T-cell (primary cell): ENCODE results near the gene EVC. TPM values are rescaled to one million over a fixed set of nuclear protein-coding genes. Genes with fewer than 3 reads are reported as not detected.

Source experiments
- ATAC-seq, 4 experiments: fragments of 200-7000 bp in 3 of 4; fragments of 150-1000 bp in 1 of 4; cut with Tn5 transposase; replicated peaks in 1 of 4; 1 replicate in 3 of 4; 2 replicates in 1 of 4; pipeline ENCODE4 v1.10.0; 2021; ENCODE audit warnings: moderate library complexity in 3 of 4, mild to moderate bottlenecking in 2 of 4, moderate number of reproducible peaks in 1 of 4
- CTCF ChIA-PET, 2 donors: fragments of 300-600 bp; sonication (Branson Sonifier 250); formaldehyde crosslinking; loops; one replicate each; lab custom pipeline; 2022; ENCODE audit warnings: antibody characterized with exemption in 2 of 2; lab: Charles Lee
- POLR2A ChIA-PET, 2 donors: fragments of 300-600 bp; sonication (Branson Sonifier 250); formaldehyde crosslinking; loops; one replicate each; lab custom pipeline; 2022; ENCODE audit warnings: antibody characterized with exemption in 2 of 2; lab: Charles Lee
- DNase-seq, 35 experiments: peaks; one replicate each; pipeline versions ENCODE4 v3.0.0 to v3.0.0-alpha.2; 2013 to 2023
- H3K27ac ChIP-seq: one replicate; pipeline ENCODE4 v1.5.1; 2013; ENCODE audit warnings: low read length
- H3K27me3 ChIP-seq, 2 experiments: replicated peaks in 1 of 2; 1 replicate in 1 of 2; 2 replicates in 1 of 2; pipeline versions ENCODE4 v1.6.1 to v1.7.0; 2013; ENCODE audit warnings: low read length in 1 of 2, mixed read lengths in 1 of 2; ENCODE audit not compliant: control insufficient read depth in 2 of 2, insufficient read depth in 2 of 2; ENCODE audit errors: extremely low read depth in 1 of 2
- H3K36me3 ChIP-seq, 2 donors: 1 replicate in 1 of 2; 2 replicates in 1 of 2; pipeline versions ENCODE4 v1.6.1 to v1.7.0; 2013; ENCODE audit warnings: low read length in 1 of 2; ENCODE audit not compliant: control insufficient read depth in 2 of 2, insufficient read depth in 1 of 2; ENCODE audit errors: extremely low read depth in 1 of 2
- H3K4me1 ChIP-seq, 2 experiments: 1 replicate in 1 of 2; 2 replicates in 1 of 2; pipeline versions ENCODE4 v1.6.1 to v1.7.0; 2013; ENCODE audit warnings: low read length in 2 of 2, mixed read lengths in 1 of 2; ENCODE audit not compliant: insufficient read depth in 2 of 2, control insufficient read depth in 1 of 2; ENCODE audit errors: extremely low read depth in 1 of 2
- H3K4me3 ChIP-seq, 2 donors: 1 replicate in 1 of 2; 2 replicates in 1 of 2; pipeline versions ENCODE4 v1.5.1 to v1.7.0; 2013; ENCODE audit warnings: mild to moderate bottlenecking in 2 of 2, low read length in 1 of 2, moderate library complexity in 1 of 2; ENCODE audit not compliant: control insufficient read depth in 1 of 2; ENCODE audit errors: extremely low read depth in 1 of 2
- H3K9me3 ChIP-seq: 2 replicates; pipeline ENCODE4 v1.7.0; 2013
- H3K27ac Mint-ChIP-seq, 2 donors: one replicate each; pipeline ENCODE4 v1.8.0; 2020 to 2021; ENCODE audit warnings: mild to moderate bottlenecking in 2 of 2, mixed read lengths in 2 of 2
- H3K27me3 Mint-ChIP-seq, 2 donors: one replicate each; pipeline ENCODE4 v1.8.0; 2021 to 2022; ENCODE audit warnings: mixed read lengths in 2 of 2
- H3K36me3 Mint-ChIP-seq: one replicate; pipeline ENCODE4 v1.8.0; 2021; ENCODE audit warnings: mixed read lengths
- H3K4me1 Mint-ChIP-seq, 3 donors: one replicate each; pipeline ENCODE4 v1.8.0; 2020 to 2022; ENCODE audit warnings: mixed read lengths in 3 of 3, mild to moderate bottlenecking in 1 of 3
- H3K4me3 Mint-ChIP-seq, 3 donors: one replicate each; pipeline ENCODE4 v1.8.0; 2020 to 2022; ENCODE audit warnings: mild to moderate bottlenecking in 3 of 3, mixed read lengths in 3 of 3, moderate library complexity in 3 of 3
- H3K9me3 Mint-ChIP-seq, 3 donors: one replicate each; pipeline ENCODE4 v1.8.0; 2020 to 2022; ENCODE audit warnings: mixed read lengths in 3 of 3
- WGBS: methylation state at CpG from one replicate; pipeline ENCODE4 v1.1.5; 2013; ENCODE audit warnings: missing lambda C conversion rate; ENCODE audit not compliant: insufficient coverage; 5-methylcytosine and 5-hydroxymethylcytosine counted together
- total RNA-seq, 35 experiments: library from RNA in 6 of 35; stranded (reverse) in 6 of 35; fragments of 120-200 nt in 1 of 35; gene quantifications; one replicate each; pipeline versions ENCODE4 v1.2.1 to v1.2.4 and lab custom pipeline; 2013 to 2026

The EVC gene
- total RNA-seq, 5 donors from 2014 or later (not counting 1 experiment from before 2014, with no cell fraction given), result 0.40 to 3.6 (median 1.6) TPM

DNA sequence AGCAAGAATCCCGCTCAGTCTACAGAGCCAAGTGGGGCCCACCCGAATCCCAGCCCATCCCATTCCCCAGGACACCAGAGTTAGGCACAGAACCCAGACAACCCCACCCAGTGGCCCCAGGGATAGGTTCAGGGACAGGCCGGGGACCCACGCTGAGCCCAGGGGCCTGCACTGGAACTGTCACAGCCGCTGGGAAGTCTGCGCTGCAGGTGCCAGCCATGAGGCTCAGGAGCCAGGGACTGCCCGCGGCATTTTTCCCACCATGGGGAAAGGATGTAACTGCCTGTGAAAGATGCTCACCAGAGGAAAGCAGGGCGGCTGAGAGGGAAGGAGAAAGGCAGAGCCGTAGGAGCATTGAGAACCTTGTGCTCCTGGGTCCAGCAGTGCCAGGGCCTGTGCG lies 14.7 kb upstream of the EVC start:
- no peaks in the 10 kb centered on the region for H3K4me1 ChIP-seq
- H3K36me3 ChIP-seq, result no peaks in the 10 kb centered on the region
- WGBS, result 92% methylated on average over 8 of the region's 11 CpGs
- no peak overlapping the region for H3K4me3 ChIP-seq
- H3K9me3 ChIP-seq, result no peaks in the 10 kb centered on the region
- no peaks in the 10 kb centered on the region for H3K36me3 Mint-ChIP-seq
- H3K27ac ChIP-seq, result no peak overlapping the region
- H3K27me3 ChIP-seq, result peaks cover 0 to 9% of the 10 kb centered on the region in 2 experiments
- ChIA-PET POLR2A (no interaction called here), CTCF (no interaction called here)
- no peak for ATAC-seq
- H3K4me3 Mint-ChIP-seq, result no peak overlapping the region
- no peak overlapping the region for H3K27ac Mint-ChIP-seq
- H3K4me1 Mint-ChIP-seq, result no peaks in the 10 kb centered on the region
- peaks cover 0 to 5% of the 10 kb centered on the region in 2 donors for H3K27me3 Mint-ChIP-seq
- DNase-seq, result no peak
- peaks cover 0 to 2% (median 0%) of the 10 kb centered on the region in 3 donors for H3K9me3 Mint-ChIP-seq

DNA sequence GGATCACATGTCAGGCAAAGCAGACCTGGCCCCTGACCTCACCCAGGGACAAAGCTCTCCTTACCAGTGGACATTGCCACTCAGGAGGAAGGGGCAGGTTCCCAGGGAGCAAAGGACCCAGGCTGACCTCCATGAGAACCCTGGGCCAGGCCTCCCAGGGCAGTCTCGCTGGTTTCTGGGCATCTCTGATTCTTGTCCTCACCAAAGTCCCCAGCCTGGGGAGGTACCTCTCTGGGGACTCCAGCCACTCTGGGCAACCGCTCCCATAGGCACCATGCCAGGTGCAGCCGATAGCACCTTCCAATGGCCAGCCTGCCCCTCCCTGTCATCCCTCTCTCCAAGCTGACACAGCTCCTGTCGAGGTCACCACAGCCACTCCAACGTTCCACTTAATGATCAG lies 10.5 kb upstream of the EVC start:
- H3K36me3 Mint-ChIP-seq, result no peaks in the 10 kb centered on the region
- Histone ChIP-seq H3K4me3 (no peak overlapping the region), H3K9me3 (no peaks in the 10 kb centered on the region), H3K36me3 (no peaks in the 10 kb centered on the region), H3K4me1 (no peaks in the 10 kb centered on the region), H3K27ac (no peak overlapping the region), H3K27me3 (peaks cover 0 to 8% of the 10 kb centered on the region in 2 experiments)
- H3K4me1 Mint-ChIP-seq, result no peaks in the 10 kb centered on the region
- WGBS, result 79% methylated on average over 5 of the region's 5 CpGs
- ATAC-seq, result no peak
- no peak overlapping the region for H3K4me3 Mint-ChIP-seq
- no peak for DNase-seq
- H3K9me3 Mint-ChIP-seq, result peaks cover 0 to 23% (median 5%) of the 10 kb centered on the region in 3 donors
- H3K27me3 Mint-ChIP-seq, result peaks cover 0 to 21% of the 10 kb centered on the region in 2 donors
- ChIA-PET CTCF (no interaction called here), POLR2A (no interaction called here)
- no peak overlapping the region for H3K27ac Mint-ChIP-seq

DNA sequence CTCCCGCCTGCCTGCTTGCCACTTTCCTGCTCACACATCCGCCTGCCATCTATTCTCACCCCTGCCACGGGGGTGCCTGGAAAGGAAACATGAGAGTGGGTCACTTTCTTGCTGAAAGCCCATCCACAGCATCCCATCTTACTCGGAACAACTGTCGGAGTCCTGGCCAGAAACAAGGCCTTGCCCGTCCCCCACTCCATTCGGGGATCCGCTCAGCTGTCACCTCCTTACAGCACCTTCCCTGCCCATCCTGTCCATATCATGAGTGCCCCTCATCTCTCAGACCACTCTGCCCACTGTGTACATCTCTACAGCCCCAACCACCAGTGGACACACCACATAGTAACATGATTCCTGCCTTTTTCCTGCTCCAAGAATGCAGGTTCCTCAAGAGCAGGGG lies 9.0 kb upstream of the EVC start:
- Histone ChIP-seq H3K27me3 (peaks cover 0 to 10% of the 10 kb centered on the region in 2 experiments), H3K27ac (no peak overlapping the region), H3K4me1 (no peaks in the 10 kb centered on the region), H3K4me3 (no peak overlapping the region), H3K36me3 (no peaks in the 10 kb centered on the region), H3K9me3 (no peaks in the 10 kb centered on the region)
- POLR2A ChIA-PET, result no interaction called here
- ATAC-seq (no peak), DNase-seq (no peak)
- peaks cover 0 to 4% (median 0%) of the 10 kb centered on the region in 3 donors for H3K4me1 Mint-ChIP-seq
- peaks cover 7 to 28% of the 10 kb centered on the region in 2 donors for H3K27me3 Mint-ChIP-seq
- CTCF ChIA-PET, result no interaction called here
- no peaks in the 10 kb centered on the region for H3K36me3 Mint-ChIP-seq
- WGBS, result 81% methylated on average over 7 of the region's 8 CpGs
- H3K4me3 Mint-ChIP-seq, result no peak overlapping the region
- H3K27ac Mint-ChIP-seq, result no peak overlapping the region
- H3K9me3 Mint-ChIP-seq, result peaks cover 0 to 23% (median 5%) of the 10 kb centered on the region in 3 donors

GRCh38 chr4:5703831-5704230 lies 7.2 kb upstream of the EVC start:
- Histone ChIP-seq H3K36me3 (no peaks in the 10 kb centered on the region), H3K4me1 (peaks cover 0 to 14% of the 10 kb centered on the region in 2 experiments), H3K4me3 (no peak overlapping the region), H3K27me3 (peaks cover 0 to 26% of the 10 kb centered on the region in 2 experiments), H3K27ac (no peak overlapping the region), H3K9me3 (no peaks in the 10 kb centered on the region)
- ChIA-PET CTCF (no interaction called here), POLR2A (no interaction called here)
- peaks cover 18 to 36% of the 10 kb centered on the region in 2 donors for H3K27me3 Mint-ChIP-seq
- 82% methylated on average over 5 of the region's 5 CpGs for WGBS
- H3K4me3 Mint-ChIP-seq, result no peak overlapping the region
- no peaks in the 10 kb centered on the region for H3K36me3 Mint-ChIP-seq
- no peak overlapping the region for H3K27ac Mint-ChIP-seq
- DNase-seq (no peak), ATAC-seq (no peak)
- H3K4me1 Mint-ChIP-seq, result peaks cover 5 to 12% (median 8%) of the 10 kb centered on the region in 3 donors
- H3K9me3 Mint-ChIP-seq, result peaks cover 0 to 23% (median 5%) of the 10 kb centered on the region in 3 donors

DNA sequence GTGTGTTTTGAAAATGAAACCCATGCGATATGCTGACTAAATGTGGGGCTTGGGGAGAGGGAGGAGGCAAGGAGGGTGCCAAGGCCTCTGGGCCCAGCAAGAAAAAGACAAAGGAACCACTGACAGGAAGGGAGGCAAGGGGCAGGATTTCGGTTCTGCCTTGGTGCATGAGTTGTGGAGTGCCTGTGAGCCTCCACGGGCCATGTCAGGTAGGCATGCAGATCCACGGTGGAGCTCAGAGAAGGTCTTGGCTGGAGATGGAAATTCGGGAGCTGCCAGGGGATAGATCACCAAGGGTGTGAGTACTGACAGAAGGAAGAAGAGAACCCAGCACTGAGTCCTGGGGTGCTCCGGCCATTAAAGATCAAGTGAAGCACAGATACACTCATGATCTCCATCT lies 6.7 kb upstream of the EVC start:
- no peaks in the 10 kb centered on the region for H3K36me3 Mint-ChIP-seq
- CTCF ChIA-PET, result no interaction called here
- Histone ChIP-seq H3K9me3 (no peaks in the 10 kb centered on the region), H3K27me3 (peaks cover 0 to 30% of the 10 kb centered on the region in 2 experiments), H3K27ac (no peak overlapping the region), H3K4me1 (peaks cover 0 to 15% of the 10 kb centered on the region in 2 experiments), H3K36me3 (no peaks in the 10 kb centered on the region), H3K4me3 (no peak overlapping the region)
- H3K27ac Mint-ChIP-seq, result no peak overlapping the region
- POLR2A ChIA-PET, result no interaction called here
- peaks cover 0 to 23% (median 5%) of the 10 kb centered on the region in 3 donors for H3K9me3 Mint-ChIP-seq
- H3K4me1 Mint-ChIP-seq, result peaks cover 5 to 12% (median 8%) of the 10 kb centered on the region in 3 donors
- no peak overlapping the region for H3K4me3 Mint-ChIP-seq
- DNase-seq (no peak), ATAC-seq (no peak)
- H3K27me3 Mint-ChIP-seq, result peaks cover 21 to 36% of the 10 kb centered on the region in 2 donors
- 79% methylated on average over 5 of the region's 6 CpGs for WGBS

GRCh38 chr4:5705647-5706320 lies 5.2 kb upstream of the EVC start:
- ChIA-PET POLR2A (no interaction called here), CTCF (no interaction called here)
- H3K36me3 Mint-ChIP-seq, result no peaks in the 10 kb centered on the region

More at GRCh38 chr4:5705647-5706320, 5.2 kb upstream of the EVC start:
- Mint-ChIP-seq H3K27ac (no peak overlapping the region), H3K9me3 (peaks cover 0 to 23% (median 5%) of the 10 kb centered on the region in 3 donors), H3K4me1 (peaks cover 10 to 16% (median 12%) of the 10 kb centered on the region in 3 donors), H3K27me3 (peaks cover 32 to 45% of the 10 kb centered on the region in 2 donors), H3K4me3 (no peak overlapping the region)
- H3K36me3 ChIP-seq, result no peaks in the 10 kb centered on the region
- ATAC-seq (no peak), DNase-seq (no peak)
- H3K4me3 ChIP-seq, result no peak overlapping the region
- 79% methylated on average over 3 of the region's 5 CpGs for WGBS
- H3K9me3 ChIP-seq, result no peaks in the 10 kb centered on the region
- H3K27me3 ChIP-seq, result peaks cover 3 to 43% of the 10 kb centered on the region in 2 experiments
- H3K27ac ChIP-seq, result no peak overlapping the region
- peaks cover 0 to 18% of the 10 kb centered on the region in 2 experiments for H3K4me1 ChIP-seq
